RWPE1 (cell line): Measurements from ENCODE around the gene TACR1.

Experiments
- CTCF ChIA-PET: fragments of 350-600 bp; sonication (Branson Sonifier 250); formaldehyde crosslinking; extraction: SDS; loops from one replicate; lab custom pipeline; 2021; lab: Yijun Ruan, JAX
- POLR2A ChIA-PET: fragments of 400-600 bp; formaldehyde crosslinking; extraction: SDS; loops from one replicate; lab custom pipeline; 2020; ENCODE audit warnings: antibody characterized with exemption; ENCODE audit not compliant: low non-redundant PET; lab: Yijun Ruan, JAX
- DNase-seq: peaks from one replicate; pipeline ENCODE4 v3.0.0; 2012; ENCODE audit warnings: low spot score
- H3K27ac ChIP-seq: fragments of 450-650 bp; 2 replicates; pipeline ENCODE4 v1.5.1; 2017
- TF ChIP-seq, protein P1 (sequence below): fragments of 450-650 bp; conservative IDR thresholded peaks from 2 replicates; pipeline ENCODE4 v1.5.1; 2017; ENCODE audit warnings: low read depth, mild to moderate bottlenecking

Gene TACR1

DNA sequence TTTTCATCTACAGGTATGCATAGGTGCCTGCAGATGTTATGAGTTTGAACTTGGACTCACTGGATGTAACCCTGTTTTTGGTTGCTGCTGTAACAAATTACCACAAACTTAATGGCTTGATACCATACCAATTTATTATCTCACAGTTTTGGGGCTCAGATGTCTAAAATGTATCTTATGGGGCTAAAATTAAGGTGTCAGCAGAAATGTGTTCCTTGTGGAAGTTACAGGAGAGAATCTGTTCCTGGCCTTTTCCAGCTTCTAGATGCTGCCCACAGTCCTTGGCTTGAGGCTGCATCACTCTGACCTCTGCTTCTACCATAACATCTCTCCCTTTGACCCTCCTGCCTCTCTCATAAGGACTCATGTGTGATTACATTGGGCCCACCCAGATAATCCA, 193.3 kb downstream of the TACR1 start:
- H3K27ac ChIP-seq = no peak overlapping the region
- ChIA-PET CTCF (interaction anchor here (0.6 to 0.8 kb wide), 3 partner anchors 16 to 381 kb away, joined by 3 to 11 read pairs (median 3); no protein-coding TSS in a partner anchor), POLR2A (interaction anchor here (0.6 kb wide), 1 partner anchor 12 kb away, joined by 5 read pairs; no protein-coding TSS in a partner anchor)
- TF ChIP-seq, protein P1, sequence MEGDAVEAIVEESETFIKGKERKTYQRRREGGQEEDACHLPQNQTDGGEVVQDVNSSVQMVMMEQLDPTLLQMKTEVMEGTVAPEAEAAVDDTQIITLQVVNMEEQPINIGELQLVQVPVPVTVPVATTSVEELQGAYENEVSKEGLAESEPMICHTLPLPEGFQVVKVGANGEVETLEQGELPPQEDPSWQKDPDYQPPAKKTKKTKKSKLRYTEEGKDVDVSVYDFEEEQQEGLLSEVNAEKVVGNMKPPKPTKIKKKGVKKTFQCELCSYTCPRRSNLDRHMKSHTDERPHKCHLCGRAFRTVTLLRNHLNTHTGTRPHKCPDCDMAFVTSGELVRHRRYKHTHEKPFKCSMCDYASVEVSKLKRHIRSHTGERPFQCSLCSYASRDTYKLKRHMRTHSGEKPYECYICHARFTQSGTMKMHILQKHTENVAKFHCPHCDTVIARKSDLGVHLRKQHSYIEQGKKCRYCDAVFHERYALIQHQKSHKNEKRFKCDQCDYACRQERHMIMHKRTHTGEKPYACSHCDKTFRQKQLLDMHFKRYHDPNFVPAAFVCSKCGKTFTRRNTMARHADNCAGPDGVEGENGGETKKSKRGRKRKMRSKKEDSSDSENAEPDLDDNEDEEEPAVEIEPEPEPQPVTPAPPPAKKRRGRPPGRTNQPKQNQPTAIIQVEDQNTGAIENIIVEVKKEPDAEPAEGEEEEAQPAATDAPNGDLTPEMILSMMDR = no peak
- DNase-seq = no peak

DNA sequence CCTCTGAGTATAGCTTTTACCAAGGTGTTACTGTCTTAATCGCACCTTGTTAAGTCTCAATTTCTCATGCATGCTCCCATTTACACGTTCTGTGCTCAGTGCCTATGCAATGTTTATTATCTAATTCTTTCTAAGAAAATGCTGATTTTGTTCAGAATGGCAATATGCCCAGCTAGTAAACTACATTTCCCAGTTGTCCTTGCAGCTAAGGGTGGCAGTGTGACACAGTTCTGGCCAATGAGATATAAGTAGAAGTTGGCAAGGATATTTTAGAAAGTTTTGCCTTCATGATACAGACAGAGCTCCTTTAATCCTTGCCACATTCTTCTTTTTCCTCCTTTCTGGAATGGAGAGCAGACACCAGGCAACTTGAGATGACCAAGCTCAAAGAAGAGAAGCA, 195.5 kb downstream of the TACR1 start:
- DNase-seq = no peak
- H3K27ac ChIP-seq = no peak overlapping the region
- ChIA-PET POLR2A (no interaction called here), CTCF (interaction anchor here (0.6 kb wide), 1 partner anchor 288 kb away, joined by 5 read pairs; no protein-coding TSS in a partner anchor)
- TF ChIP-seq, protein P1 = no peak

DNA sequence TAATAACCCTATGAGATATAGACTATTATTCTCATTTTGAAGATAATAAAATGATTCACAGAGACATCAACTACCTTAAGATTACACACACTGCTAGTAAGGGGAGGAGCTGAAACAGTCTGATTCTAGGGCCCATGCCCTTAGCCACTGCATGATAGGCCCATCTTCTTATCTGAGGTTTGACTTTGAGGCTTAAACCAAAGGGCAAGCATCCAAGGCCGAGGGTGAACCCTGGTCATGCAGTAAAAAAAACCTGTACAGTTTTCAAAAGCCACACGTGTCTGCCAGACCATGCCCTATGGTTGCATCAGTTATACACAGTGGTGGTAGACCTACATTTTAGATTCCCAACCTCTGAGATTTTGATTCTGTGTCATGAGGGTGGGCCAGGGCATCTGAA, 196.0 kb downstream of the TACR1 start:
- TF ChIP-seq, protein P1 = no peak
- ChIA-PET POLR2A (no interaction called here), CTCF (interaction anchor here (0.6 kb wide), 1 partner anchor 287 kb away, joined by 5 read pairs; no protein-coding TSS in a partner anchor)
- no peak overlapping the region for H3K27ac ChIP-seq
- no peak for DNase-seq

DNA sequence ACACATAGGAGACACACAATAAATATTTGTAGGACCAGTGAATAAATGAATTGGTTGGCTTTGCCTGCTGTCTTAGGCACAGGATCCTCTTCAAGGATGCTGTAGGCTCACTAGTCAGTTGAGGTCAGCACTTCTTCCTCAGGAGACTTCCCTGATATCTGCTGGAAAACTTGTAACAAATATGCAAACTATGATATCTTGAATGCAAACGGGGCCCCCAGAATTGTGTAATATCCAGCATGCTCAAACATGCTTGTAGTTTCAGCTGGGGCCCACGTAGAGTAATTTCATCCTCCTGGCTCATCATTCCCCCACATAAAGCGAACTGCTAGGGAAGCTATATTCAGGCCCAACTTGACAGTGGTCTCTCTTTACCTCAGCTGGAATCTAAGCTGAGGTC, 197.3 kb downstream of the TACR1 start:
- TF ChIP-seq, protein P1 = no peak
- ChIA-PET CTCF (no interaction called here), POLR2A (no interaction called here)
- peak; percentile 79 for DNase-seq
- H3K27ac ChIP-seq = no peak overlapping the region

DNA sequence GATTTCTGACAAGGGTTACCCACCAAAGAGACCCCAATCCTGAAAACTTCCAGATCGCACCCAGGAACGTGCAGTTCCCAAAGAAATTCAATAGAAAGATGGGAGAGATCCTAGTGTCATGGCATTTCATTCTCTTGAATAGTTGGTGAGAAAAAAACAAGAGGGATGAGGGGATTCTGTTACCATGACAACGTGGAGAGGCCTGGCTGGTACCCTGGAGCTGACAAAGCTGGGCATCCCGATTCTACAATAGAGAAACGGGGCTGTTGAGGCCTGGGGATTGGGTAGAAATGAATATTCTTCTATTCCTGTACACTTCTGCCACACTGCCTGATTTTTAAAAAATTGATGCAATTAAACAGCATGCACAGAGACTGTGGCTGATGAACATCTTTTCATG, 199.9 kb downstream of the TACR1 start:
- no peak for DNase-seq
- TF ChIP-seq, protein P1 = no peak
- ChIA-PET POLR2A (no interaction called here), CTCF (no interaction called here)
- no peak overlapping the region for H3K27ac ChIP-seq
